Limb (tissue), 2 donors: ENCODE measurements around the gene SLC2A3.
"Not testable (repeated sequence)": the region's sequence is repeated elsewhere in the genome, so short reads cannot be mapped to it uniquely, and the experiment has no call there.

Source experiments
- DNase-seq, 2 donors: peaks; one replicate each; pipeline ENCODE4 v3.0.0-alpha.2; 2016; ENCODE audit errors: extremely low spot score in 2 of 2

The SLC2A3 gene

GRCh38 chr12:7935590-7936581 is at the start of gene SLC2A3:
SLC2A3 (minus strand) TSS chr12:7936187; CDS start chr12:7936034, 153 bp downstream.
- DNase-seq, result peak; percentile 68 to 84

- DNase-seq, result no peak
Measured at GRCh38 chr12:7984900-7985299, 48.9 kb upstream of the SLC2A3 start.

- DNase-seq, result not testable (repeated sequence)
Measured at GRCh38 chr12:7983460-7983859, 47.5 kb upstream of the SLC2A3 start.

GRCh38 chr12:7983019-7983418 is 47.0 kb upstream of the SLC2A3 start:
- DNase-seq, result not testable (repeated sequence)

GRCh38 chr12:7982332-7982735 is 46.3 kb upstream of the SLC2A3 start:
- not testable (repeated sequence) for DNase-seq

- no peak for DNase-seq
Measured at GRCh38 chr12:7981446-7981845, 45.5 kb upstream of the SLC2A3 start.

GRCh38 chr12:7977351-7978124 is 41.6 kb upstream of the SLC2A3 start:
- DNase-seq, result not testable (repeated sequence)

GRCh38 chr12:7973457-7973825 is 37.5 kb upstream of the SLC2A3 start:
- DNase-seq, result no peak

GRCh38 chr12:7972734-7973456 is 36.9 kb upstream of the SLC2A3 start:
- no peak for DNase-seq

GRCh38 chr12:7972269-7972668 is 36.3 kb upstream of the SLC2A3 start:
- DNase-seq, result not testable (repeated sequence)

- DNase-seq, result not testable (repeated sequence)
Measured at GRCh38 chr12:7971765-7972164, 35.8 kb upstream of the SLC2A3 start.

- DNase-seq, result peak; percentile 90 to 93
Measured at GRCh38 chr12:7970475-7971252, 34.7 kb upstream of the SLC2A3 start.

- DNase-seq, result no peak
Measured at GRCh38 chr12:7966563-7966962, 30.6 kb upstream of the SLC2A3 start.

GRCh38 chr12:7964669-7965068 is 28.7 kb upstream of the SLC2A3 start:
- not testable (repeated sequence) for DNase-seq

GRCh38 chr12:7961395-7962178 is 25.6 kb upstream of the SLC2A3 start:
- DNase-seq, result no peak

- DNase-seq, result no peak
Measured at GRCh38 chr12:7959701-7960121, 23.7 kb upstream of the SLC2A3 start.

- DNase-seq, result no peak
Measured at GRCh38 chr12:7959278-7959677, 23.3 kb upstream of the SLC2A3 start.

GRCh38 chr12:7954877-7955276 is 18.9 kb upstream of the SLC2A3 start:
- DNase-seq, result not testable (repeated sequence)

GRCh38 chr12:7954418-7954817 is 18.4 kb upstream of the SLC2A3 start:
- not testable (repeated sequence) for DNase-seq

GRCh38 chr12:7953912-7954311 is 17.9 kb upstream of the SLC2A3 start:
- DNase-seq, result not testable (repeated sequence)
